GM12891 (cell line): Measurements from ENCODE around the gene TRIB2.

Source experiments
- PAX5 ChIP-seq: IDR thresholded peaks from 2 replicates; pipeline ENCODE4 v1.6.1; 2011; ENCODE audit warnings: low read length, moderate library complexity, mild to moderate bottlenecking; ENCODE audit not compliant: insufficient read depth, severe bottlenecking
- POLR2A ChIP-seq: IDR thresholded peaks from 2 replicates; pipeline ENCODE4 v1.6.1; 2011; ENCODE audit warnings: low read depth, low read length, control low read depth
- POLR2AphosphoS5 ChIP-seq: IDR thresholded peaks from 2 replicates; pipeline ENCODE4 v1.6.1; 2011; ENCODE audit warnings: low read depth, low read length, control low read depth
- SPI1 ChIP-seq: IDR thresholded peaks from 2 replicates; pipeline ENCODE4 v1.6.1; 2011; ENCODE audit warnings: low read depth, low read length, control low read depth
- TAF1 ChIP-seq: IDR thresholded peaks from 2 replicates; pipeline ENCODE4 v1.6.1; 2011; ENCODE audit warnings: low read depth, low read length, control low read depth

DNA sequence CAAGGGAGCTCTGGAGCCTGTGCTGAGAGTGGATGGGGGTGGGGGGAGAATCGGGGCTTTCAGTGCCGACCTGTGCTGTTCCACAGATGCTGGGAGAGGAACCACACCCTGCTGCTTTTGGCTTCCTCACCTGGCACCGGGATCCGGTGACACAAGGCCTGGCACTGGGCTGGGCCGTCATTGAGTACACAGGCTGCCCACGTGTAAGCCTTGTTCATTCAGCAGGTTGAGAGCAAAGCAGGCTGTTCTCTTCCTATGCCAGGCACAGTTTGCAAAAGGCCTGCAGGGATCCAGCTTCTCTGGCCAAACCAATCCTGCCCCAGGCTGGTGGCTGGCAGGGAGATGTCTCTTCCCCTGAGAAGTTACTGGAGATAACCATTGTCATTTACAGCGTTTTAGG is 17.1 kb downstream of the TRIB2 start:
- TF ChIP-seq POLR2A (no peak), POLR2AphosphoS5 (no peak), SPI1 (no peak), PAX5 (no peak), TAF1 (no peak)
